Liver (tissue), 9 donors: ENCODE data around the gene TMEM191B. TPM values are rescaled to one million over a fixed set of nuclear protein-coding genes. Genes with fewer than 3 reads are reported as not detected.
"Not testable (repeated sequence)": the region's sequence is repeated elsewhere in the genome, so short reads cannot be mapped to it uniquely, and the experiment has no call there.

Experiments
- DNase-seq: peaks from one replicate; pipeline ENCODE4 v3.0.0-alpha.2; 2017; ENCODE audit warnings: low spot score
- H3K27ac ChIP-seq, 2 donors: one replicate each; pipeline ENCODE4 v1.7.0; 2013; ENCODE audit warnings: inconsistent platforms in 2 of 2, low read length in 2 of 2, control low read depth in 1 of 2, low read depth in 1 of 2, mild to moderate bottlenecking in 1 of 2
- H3K27me3 ChIP-seq, 4 donors: one replicate each; pipeline versions ENCODE4 v1.6.1 to v1.7.0; 2013; ENCODE audit warnings: low read length in 3 of 4, inconsistent platforms in 1 of 4, mild to moderate bottlenecking in 1 of 4, moderate library complexity in 1 of 4; ENCODE audit not compliant: control insufficient read depth in 4 of 4, insufficient read depth in 4 of 4
- H3K36me3 ChIP-seq, 4 donors: one replicate each; pipeline versions ENCODE4 v1.6.1 to v1.7.0; 2013; ENCODE audit warnings: low read length in 3 of 4, mild to moderate bottlenecking in 3 of 4, low read depth in 1 of 4, moderate library complexity in 1 of 4; ENCODE audit not compliant: control insufficient read depth in 4 of 4, insufficient read depth in 3 of 4
- H3K4me1 ChIP-seq, 4 donors: one replicate each; pipeline versions ENCODE4 v1.6.1 to v1.7.0; 2013; ENCODE audit warnings: low read length in 3 of 4, mild to moderate bottlenecking in 3 of 4, moderate library complexity in 1 of 4; ENCODE audit not compliant: control insufficient read depth in 4 of 4, insufficient read depth in 4 of 4
- H3K4me3 ChIP-seq, 3 donors: one replicate each; pipeline versions ENCODE4 v1.6.1 to v1.7.0; 2013; ENCODE audit warnings: low read length in 3 of 3, control low read depth in 1 of 3, low read depth in 1 of 3, mild to moderate bottlenecking in 1 of 3
- H3K9ac ChIP-seq, 2 donors: one replicate each; pipeline ENCODE4 v1.7.0; 2013; ENCODE audit warnings: low read length in 2 of 2, mild to moderate bottlenecking in 2 of 2, moderate library complexity in 2 of 2, control low read depth in 1 of 2, low read depth in 1 of 2
- H3K9me3 ChIP-seq, 4 donors: one replicate each; pipeline versions ENCODE4 v1.6.1 to v1.7.0; 2013; ENCODE audit warnings: low read length in 3 of 4; ENCODE audit not compliant: control insufficient read depth in 4 of 4
- WGBS: extraction: QIAGEN DNeasy Blood & Tissue Kit; methylation state at CpG from one replicate; pipeline ENCODE4 v1.1.7; 2013; 5-methylcytosine and 5-hydroxymethylcytosine counted together
- polyA plus RNA-seq, 2 donors: library from polyadenylated mRNA; stranded (reverse) in 1 of 2; unstranded in 1 of 2; fragments of 200-250 nt in 1 of 2; fragments of >200 nt in 1 of 2; fragmentation: Nextera tagmentation in 1 of 2; extraction: Ambion mirVana in 1 of 2; gene quantifications; one replicate each; pipeline versions ENCODE4 v1.2.1 to v1.2.3, GENCODE V29; 2013 to 2015
- total RNA-seq, 2 donors: library from RNA; depleted of rRNA; stranded (reverse); fragments of >200 nt; gene quantifications; one replicate each; pipeline ENCODE4 v1.2.3, GENCODE V29; 2014
- donor health status: healthy.
- donor health status: healthy.
- donor health status: healthy.
- donor health status: healthy.
- donor health status: healthy.

Gene TMEM191B
- total and polyA plus RNA-seq, 4 donors, result 0.07 to 1.9 TPM; not detected in 2

- H3K9ac ChIP-seq, H3K36me3 ChIP-seq, H3K4me3 ChIP-seq, H3K27me3 ChIP-seq, DNase-seq, H3K27ac ChIP-seq, H3K9me3 ChIP-seq, H3K4me1 ChIP-seq: not testable (repeated sequence)
- 84% methylated on average over 3 of the region's 10 CpGs for WGBS
Measured at GRCh38 chr22:18573483-18574164, 46.0 kb downstream of the TMEM191B start.

- H3K9ac ChIP-seq, H3K4me1 ChIP-seq, H3K36me3 ChIP-seq, H3K27ac ChIP-seq, DNase-seq, H3K27me3 ChIP-seq, H3K4me3 ChIP-seq, H3K9me3 ChIP-seq: not testable (repeated sequence)
- no CpG with 5 or more reads among the region's 13 CpGs for WGBS
Measured at GRCh38 chr22:18574555-18574954, 47.0 kb downstream of the TMEM191B start.

GRCh38 chr22:18575686-18576085, 48.1 kb downstream of the TMEM191B start:
- not testable (repeated sequence) for H3K27me3 ChIP-seq, H3K9me3 ChIP-seq, H3K9ac ChIP-seq, DNase-seq, H3K4me1 ChIP-seq, H3K36me3 ChIP-seq, H3K27ac ChIP-seq, H3K4me3 ChIP-seq
- no CpG with 5 or more reads among the region's 9 CpGs for WGBS

GRCh38 chr22:18577090-18577818, 49.7 kb downstream of the TMEM191B start:
- not testable (repeated sequence) for DNase-seq
- WGBS, result 0% methylated on average over 9 of the region's 88 CpGs

GRCh38 chr22:18577847-18578246, 50.2 kb downstream of the TMEM191B start:
- not testable (repeated sequence) for DNase-seq, H3K4me1 ChIP-seq, H3K4me3 ChIP-seq, H3K36me3 ChIP-seq, H3K27ac ChIP-seq, H3K9ac ChIP-seq, H3K9me3 ChIP-seq, H3K27me3 ChIP-seq
- no CpG with 5 or more reads among the region's 53 CpGs for WGBS

More at GRCh38 chr22:18577090-18577818, 49.7 kb downstream of the TMEM191B start:
- H3K4me1 ChIP-seq, H3K27ac ChIP-seq, H3K9me3 ChIP-seq, H3K36me3 ChIP-seq, H3K4me3 ChIP-seq, H3K27me3 ChIP-seq, H3K9ac ChIP-seq: not testable (repeated sequence)

Other genes starting within 250 kb of the TMEM191B start
- not detected for gene GGTLC3, start 9.6 kb upstream of the TMEM191B start, total RNA-seq
- gene GGTLC3, start 9.6 kb upstream of the TMEM191B start, polyA plus RNA-seq, result not detected
- under 1 TPM; 0.08 to 0.28 TPM for gene RIMBP3, start 84.1 kb downstream of the TMEM191B start, total RNA-seq
- gene RIMBP3, start 84.1 kb downstream of the TMEM191B start, polyA plus RNA-seq, result under 1 TPM; 0.01 to 0.04 TPM